HG03571 (cell line): ENCODE data around the gene IGSF9.
"Not testable (repeated sequence)": the region's sequence is repeated elsewhere in the genome, so short reads cannot be mapped to it uniquely, and the experiment has no call there.

Experiments
- ATAC-seq: cut with Tn5 transposase; IDR thresholded peaks from one replicate; pipeline ENCODE4 v1.9.1; 2021; ENCODE audit not compliant: unreplicated experiment

IGSF9 gene

GRCh38 chr1:159921251-159921650 is 24.2 kb downstream of the IGSF9 start:
- ATAC-seq: peak; percentile 21

GRCh38 chr1:159920651-159921050 is 24.8 kb downstream of the IGSF9 start:
- no peak for ATAC-seq

GRCh38 chr1:159920202-159920601 is 25.2 kb downstream of the IGSF9 start:
- no peak for ATAC-seq

- ATAC-seq: no peak
Measured at GRCh38 chr1:159919236-159919865, 26.1 kb downstream of the IGSF9 start.

- ATAC-seq: no peak
Measured at GRCh38 chr1:159918352-159919200, 26.8 kb downstream of the IGSF9 start.

- ATAC-seq: no peak
Measured at GRCh38 chr1:159917533-159918351, 27.7 kb downstream of the IGSF9 start.

GRCh38 chr1:159916242-159917051 is 29.0 kb downstream of the IGSF9 start:
- ATAC-seq: no peak

GRCh38 chr1:159915571-159916241 is 29.7 kb downstream of the IGSF9 start:
- ATAC-seq: no peak

- no peak for ATAC-seq
Measured at GRCh38 chr1:159914252-159915018, 31.0 kb downstream of the IGSF9 start.

- no peak for ATAC-seq
Measured at GRCh38 chr1:159913451-159914192, 31.8 kb downstream of the IGSF9 start.

- no peak for ATAC-seq
Measured at GRCh38 chr1:159911326-159912070, 33.9 kb downstream of the IGSF9 start.

GRCh38 chr1:159908031-159908940 is 37.1 kb downstream of the IGSF9 start:
- no peak for ATAC-seq

- ATAC-seq: no peak
Measured at GRCh38 chr1:159906960-159907359, 38.5 kb downstream of the IGSF9 start.

- not testable (repeated sequence) for ATAC-seq
Measured at GRCh38 chr1:159904036-159904435, 41.4 kb downstream of the IGSF9 start.

- no peak for ATAC-seq
Measured at GRCh38 chr1:159902541-159902940, 42.9 kb downstream of the IGSF9 start.

GRCh38 chr1:159900755-159901360 is 44.6 kb downstream of the IGSF9 start:
- ATAC-seq: no peak
